Measurements from ENCODE around the gene NELL1.

GRCh38 chr11:20782775-20783174 lies 113.4 kb downstream of the NELL1 start:
- TF ChIP-seq SPI1 (IDR thresholded peaks at IDR 0.05; ENCODE audit: low read depth, low read length), result no peak
- no peak for TF ChIP-seq POLR2A (IDR thresholded peaks at IDR 0.05; ENCODE audit: low read depth, low read length)
- no peak for TF ChIP-seq PAX5 (IDR thresholded peaks at IDR 0.05; ENCODE audit: insufficient read depth, low read length, severe bottlenecking)
- no peak for TF ChIP-seq POLR2AphosphoS5 (IDR thresholded peaks at IDR 0.05; ENCODE audit: low read depth, low read length)
- no peak for TF ChIP-seq TAF1 (IDR thresholded peaks at IDR 0.05; ENCODE audit: low read depth, low read length)
